Stimulated activated CD4-positive, alpha-beta T cell treated with anti-CD3 and anti-CD28 coated beads, Interleukin-1b, Interleukin-23, amount 100 ng/mL, for 1 hour (primary cell): ENCODE results near the gene ST7.

Experiments
- DNase-seq, 2 donors: peaks; one replicate each; pipeline ENCODE4 v3.0.0-alpha.2; 2020; ENCODE audit warnings: low read depth in 2 of 2

Gene ST7

DNA sequence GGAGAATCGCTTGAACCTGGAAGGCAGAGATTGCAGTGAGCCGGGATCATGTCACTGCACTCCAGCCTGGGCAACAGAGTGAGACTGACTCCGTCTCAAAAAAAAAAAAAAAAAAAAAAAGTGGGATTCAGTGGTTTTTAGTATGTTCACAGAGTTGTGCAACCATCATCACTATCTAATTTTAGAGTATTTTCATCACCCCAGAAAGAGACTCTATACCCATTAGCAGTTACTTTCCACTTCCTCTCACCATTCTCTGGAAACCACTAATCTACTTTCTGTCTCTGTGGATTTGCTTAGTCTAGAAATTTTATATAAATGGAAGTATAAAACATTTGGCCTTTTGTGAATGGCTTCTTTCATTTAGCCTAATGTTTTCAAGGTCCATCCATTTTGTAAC lies 113.4 kb downstream of the ST7 start:
- DNase-seq: no peak

DNA sequence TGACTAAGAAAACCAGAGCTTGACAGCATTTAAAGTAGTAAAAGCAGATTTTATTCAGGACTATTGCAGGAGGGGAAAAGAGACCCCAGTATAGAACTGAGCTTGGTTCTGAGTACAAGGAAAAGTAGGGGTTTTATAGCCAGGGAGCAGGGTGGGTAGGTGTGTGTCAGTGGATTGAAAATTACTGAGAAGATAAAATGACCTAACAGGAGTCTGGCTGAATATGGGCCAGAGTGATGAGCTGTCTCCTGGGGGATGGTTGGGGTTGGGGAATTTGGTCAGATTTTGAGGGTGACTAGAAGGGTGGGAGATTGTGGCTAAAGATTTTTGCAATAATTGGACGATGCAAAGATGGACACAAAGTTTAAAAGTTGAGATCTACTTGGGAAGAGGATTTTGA lies 114.0 kb downstream of the ST7 start:
- DNase-seq: no peak

DNA sequence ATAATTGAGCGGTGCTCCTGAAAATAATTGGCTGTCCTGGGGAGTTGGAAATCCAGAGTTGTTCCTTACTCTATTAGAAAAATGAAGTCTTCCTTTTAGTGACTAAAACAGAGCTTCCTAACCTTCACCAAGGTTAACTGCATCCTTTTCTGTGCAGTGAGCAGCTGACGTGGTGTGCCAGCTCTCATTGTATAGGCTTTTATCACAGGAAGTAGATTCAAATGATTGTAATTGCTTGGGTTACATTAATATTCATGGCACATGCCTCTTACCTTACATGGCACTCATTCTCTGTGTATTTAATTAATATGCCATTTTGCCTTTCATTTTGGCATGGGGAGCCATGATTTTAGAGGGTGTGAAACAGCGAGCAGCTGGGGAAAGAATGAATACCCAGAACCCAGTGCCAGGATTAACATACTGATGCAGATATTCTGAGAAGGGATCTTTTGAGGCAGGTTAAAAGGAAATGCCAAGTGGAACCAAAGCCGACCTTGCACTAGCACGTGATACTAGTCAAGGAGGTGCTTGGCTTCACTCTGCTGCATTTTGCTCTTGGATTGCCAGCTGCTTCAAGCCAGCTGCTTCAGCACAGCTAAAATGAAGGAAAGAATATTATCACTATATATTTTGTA lies 115.3 kb downstream of the ST7 start:
- DNase-seq: no peak

DNA sequence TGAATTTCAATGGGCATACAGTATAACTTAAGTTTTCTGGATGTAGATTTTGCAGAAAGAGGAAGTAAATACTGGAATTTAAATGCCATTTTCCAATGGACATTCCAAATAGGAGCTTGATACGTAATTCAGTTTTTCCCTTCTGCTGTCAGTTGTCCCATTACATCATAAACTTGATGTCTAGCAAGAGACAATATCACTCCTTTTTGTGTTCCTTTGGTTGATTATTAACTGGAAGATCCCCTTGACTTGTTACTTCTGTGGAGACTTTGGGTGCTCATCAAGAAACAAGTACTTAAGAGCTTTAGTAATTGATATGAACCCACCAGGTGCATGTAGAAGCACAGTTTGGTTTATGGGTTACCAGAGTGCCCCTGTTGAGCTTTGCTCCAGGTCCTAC lies 116.1 kb downstream of the ST7 start:
- DNase-seq: no peak

DNA sequence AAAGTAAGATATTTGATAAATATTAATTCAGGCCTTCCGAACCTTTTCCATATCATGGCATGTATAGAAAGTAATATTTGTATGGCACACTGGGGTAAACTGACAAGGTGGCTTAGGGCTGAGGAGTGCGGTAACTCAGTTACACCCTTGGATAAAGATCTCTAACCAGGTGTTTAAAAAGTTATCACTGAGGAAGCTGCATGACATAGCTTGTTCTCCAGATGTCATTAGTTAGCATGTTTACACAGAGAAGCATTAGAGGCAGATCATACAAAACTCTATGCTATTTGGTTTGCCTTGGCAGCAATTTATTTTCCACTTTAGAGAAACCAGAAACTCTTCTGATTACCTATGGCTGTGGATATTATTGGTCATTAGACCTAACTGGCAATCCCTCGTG lies 118.2 kb downstream of the ST7 start:
- DNase-seq: no peak

DNA sequence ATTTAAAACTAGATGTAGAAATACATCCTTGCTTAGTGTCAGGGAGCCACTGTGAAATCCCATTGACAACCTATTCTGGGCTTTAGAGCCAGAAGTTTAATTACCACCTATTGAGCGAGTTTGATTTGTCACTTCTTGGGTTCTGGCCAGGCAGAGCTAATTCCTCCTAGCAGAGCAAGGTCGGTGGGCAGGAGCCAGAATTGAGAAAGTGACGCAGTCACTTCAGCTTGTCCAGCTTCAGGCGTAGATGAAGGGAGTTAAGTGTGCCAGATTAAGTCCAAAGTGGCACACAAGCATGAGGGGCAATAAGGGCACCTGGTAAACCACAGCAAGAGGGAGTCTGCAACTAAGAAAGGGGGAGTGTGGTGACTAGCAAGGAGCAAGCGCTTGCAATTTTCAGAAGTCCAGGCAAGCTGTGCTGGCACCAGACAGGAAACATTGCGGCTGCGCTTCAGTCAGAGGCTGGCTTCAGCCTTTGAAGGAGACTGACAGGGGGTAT lies 119.4 kb downstream of the ST7 start:
- no peak for DNase-seq

DNA sequence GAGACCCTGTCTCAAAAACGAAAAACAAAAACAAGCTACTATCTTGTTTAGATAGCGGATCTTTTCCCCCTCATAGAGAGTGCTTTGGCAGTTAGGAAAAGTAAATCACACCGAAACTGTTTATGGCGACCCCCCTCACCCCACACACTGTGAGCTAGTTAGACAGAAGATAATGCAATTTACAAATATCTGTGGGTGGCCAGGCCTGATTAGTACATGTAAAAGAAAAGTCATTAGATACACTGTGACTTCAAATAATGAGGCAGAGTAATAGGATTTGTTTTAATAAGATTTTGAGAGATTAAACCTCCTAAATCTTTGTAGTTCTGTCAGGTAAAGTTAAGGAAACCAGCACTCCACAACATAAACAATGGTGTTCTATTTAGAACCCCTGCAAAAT lies 121.1 kb downstream of the ST7 start:
- no peak for DNase-seq

DNA sequence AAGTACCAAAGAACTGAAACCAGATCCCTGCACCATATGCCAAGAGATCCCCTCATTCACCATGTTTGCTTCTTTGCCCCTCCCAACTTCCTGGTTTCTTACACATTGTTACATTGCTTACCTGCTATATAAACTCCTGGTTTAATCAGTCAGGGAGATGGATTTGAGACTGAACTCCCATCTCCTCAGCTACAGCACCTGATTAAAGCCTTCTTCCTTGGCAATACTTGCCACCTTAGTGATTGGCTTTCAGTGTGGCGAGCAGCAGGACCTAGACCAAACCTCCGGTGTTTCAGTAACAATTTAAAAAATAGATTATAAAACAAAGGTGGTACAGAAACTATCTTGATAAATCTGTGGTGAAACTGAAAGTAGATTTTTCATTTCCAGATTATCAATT lies 122.6 kb downstream of the ST7 start:
- DNase-seq: no peak

DNA sequence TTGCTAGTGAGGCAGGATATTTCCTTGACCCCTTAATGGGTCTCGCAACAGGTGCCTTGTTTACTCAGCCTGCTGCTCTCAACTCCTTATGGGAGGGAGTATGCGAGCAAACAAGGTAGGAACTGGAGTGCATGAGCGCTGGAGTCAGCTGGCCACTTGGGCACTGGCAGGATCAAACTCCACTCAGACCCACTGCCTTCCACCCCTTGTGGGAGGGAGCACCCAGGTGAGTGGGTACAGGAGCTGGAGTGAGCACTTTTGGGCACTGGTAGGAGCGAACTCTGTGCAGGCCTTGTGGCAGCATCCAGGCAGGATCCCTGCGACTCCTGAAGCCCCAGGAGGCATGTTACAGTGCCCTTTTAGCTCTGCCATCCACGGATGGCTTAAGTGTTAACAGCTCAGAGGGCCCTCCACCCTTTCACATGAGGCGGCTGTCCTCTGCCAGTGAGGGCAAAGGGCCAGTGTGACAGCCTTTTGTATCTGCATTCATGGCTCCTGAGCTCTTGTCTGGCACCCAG lies 123.2 kb downstream of the ST7 start:
- DNase-seq: no peak

DNA sequence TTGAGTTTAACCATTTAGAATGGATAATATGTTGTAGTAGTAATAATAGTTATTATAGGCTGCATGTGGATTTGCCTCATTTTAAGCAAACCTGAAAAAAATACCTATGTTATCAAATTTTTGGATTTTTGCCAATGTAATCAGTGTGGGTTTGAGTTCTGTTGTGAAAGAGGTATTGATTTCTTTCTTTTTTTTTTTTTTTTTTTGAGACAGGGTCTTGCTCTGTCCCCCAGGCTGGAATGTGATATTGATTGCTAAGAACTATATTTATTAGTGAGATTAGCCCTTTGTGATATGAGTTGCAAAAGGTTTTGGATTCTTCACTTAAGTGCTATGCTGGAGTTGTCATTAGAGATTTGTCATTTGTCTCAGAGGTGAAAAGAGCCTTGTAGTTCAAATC lies 124.4 kb downstream of the ST7 start:
- no peak for DNase-seq

DNA sequence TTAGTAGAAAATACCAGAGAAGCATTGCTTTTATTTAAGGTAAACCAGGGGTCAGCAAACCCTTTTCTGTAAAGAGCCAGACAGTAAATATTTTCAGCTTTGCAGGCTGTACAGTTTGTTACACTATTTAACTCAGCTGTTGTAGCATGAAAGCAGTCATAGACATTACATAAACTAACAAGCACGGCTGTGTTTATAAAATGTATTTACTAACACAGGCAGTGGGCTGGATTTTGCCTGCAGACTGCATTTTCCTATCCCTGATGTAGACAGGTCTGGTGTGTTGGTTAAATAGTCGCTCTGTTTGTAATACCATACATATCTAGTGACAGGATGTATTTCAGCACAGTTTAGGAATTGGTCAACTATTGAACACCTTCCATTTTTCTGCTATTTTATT lies 129.3 kb downstream of the ST7 start:
- DNase-seq: no peak

DNA sequence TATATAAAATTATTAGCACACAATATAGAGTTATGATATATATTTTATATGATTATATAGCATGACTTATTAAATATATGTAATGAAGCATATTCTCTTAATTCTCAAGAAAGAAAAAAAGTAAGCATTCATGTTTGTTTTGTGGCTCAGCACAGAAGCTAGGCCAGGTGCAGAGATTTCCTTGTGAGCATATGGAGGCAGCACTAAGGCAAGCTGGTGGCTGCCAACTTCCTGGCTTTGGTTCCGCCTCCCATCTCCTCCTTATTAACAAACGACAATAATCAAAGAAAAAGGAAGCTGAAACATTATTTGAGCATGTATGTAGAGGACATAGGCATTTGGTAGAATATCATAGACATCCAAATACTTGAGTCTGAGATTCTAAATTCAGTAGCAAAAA lies 130.3 kb downstream of the ST7 start:
- DNase-seq: no peak

DNA sequence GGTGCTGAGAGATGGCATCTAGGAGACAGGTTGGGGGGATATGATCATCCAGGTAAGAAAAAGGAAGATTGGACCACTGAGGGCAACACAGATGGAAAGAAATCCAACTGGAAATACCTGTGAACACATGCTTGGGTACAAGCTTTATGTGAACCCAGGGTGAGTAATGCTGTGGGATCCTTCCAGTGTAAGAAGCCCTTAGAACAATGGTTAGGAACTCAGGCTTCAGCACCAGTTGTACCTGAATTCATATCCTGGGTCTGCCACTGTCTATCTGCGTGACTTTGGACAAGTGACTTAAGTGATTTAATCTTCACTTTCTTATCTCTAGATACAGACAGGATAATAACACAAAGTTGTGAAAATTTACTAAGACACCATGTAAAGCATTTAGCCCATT lies 131.0 kb downstream of the ST7 start:
- DNase-seq: no peak

DNA sequence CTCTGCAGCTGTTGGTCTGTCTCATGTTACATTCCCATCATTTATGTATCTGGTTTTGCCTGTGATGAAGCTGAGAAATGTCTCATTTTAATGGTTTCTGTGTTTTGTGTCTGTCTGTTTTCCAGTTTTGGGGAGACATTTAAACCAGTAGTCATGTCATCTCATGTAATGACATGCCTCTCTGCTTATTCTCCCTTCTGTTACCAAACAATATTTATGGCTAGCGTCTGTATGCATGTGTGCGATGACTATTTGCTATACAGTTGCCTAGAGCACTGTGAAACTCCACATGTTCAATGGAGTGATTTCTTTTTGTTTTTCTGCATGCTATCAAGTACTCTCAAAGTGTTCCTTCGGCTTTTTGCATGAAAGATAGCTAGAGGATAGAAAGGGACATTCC lies 132.0 kb downstream of the ST7 start:
- no peak for DNase-seq

DNA sequence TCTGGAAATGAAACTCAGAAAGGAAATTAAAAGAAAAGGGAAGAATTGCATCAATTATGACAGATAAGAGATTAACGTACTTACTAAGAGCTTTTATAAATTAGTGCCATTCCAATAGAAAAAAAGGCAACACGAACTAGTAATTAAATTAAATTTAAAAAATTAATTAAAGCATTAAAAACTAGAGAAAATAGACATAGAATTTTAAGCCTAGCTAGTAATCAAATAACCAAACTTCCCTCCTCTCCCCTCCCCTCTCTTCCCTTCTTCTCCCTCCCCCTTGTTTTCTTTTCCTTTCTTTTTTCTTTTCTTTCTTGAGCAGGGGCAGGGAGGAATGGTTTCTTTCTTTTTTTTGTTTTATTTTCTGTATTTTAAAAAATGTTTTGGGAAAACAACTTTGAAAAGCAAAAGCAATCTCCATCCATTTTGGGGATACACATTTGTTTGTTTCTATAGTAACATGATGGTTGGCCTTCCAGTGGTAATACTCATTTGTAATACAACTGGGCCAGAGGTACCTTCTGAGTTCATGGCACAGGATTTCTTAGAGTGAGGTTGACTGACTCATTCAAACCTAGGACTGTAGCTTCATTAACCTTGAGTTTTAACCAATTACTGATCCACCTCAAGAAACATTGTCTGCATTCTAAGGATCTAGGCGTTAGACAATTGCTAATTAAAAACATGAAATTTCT lies 132.6 kb downstream of the ST7 start:
- DNase-seq: no peak

DNA sequence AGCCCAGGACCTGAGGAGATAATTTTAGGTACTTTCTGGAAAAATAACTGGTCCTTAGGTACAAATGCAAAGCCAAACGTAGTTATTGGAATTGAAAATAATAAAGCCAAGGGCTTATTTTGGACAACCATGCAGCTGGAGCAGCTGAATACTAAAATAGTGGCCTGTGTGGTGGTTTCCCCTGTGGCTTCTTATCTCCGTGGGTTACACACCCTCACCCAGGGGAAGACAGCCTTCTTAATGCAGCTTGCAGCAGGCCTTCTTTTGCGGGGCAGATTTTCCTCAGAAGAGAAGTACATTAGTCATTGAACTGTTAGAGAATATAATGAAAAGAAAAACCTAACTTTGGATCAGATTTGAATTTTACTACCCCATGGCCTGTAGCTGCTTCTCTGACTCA lies 133.5 kb downstream of the ST7 start:
- DNase-seq: no peak

DNA sequence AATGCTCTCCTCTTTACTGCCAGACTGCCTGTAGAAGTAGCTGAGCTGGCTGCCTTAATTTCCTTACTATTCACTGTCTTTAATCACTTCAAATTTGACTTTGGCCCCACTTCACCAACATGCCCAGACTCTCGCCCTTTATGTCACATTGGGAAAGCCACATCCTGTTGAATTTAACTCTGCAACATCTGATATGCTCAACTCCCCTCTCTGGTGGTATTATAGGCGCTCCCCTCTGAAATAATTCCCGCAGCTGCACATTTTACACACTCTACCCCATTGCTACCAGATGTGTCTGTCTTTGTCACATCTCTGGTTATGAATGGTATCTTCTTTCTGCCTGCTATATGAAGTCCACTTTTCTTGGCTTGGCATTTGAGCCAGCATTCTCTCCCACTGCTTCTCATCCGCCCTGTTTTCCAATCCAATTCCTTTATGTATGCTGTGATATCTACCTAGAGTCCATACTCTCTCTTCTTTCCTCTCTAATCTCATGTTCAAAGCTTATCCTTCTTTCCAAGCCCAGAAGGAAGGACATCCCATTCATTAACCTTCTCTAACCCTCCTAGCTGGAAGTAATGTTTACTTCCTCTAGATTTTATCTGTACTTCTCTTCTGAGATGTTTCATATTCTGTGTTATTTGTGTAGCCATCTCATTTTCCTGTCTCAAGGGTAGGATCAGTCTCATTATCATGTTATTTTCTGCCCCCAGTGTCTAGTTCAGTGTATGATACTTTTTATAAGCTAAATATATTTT lies 134.5 kb downstream of the ST7 start:
- DNase-seq: no peak

DNA sequence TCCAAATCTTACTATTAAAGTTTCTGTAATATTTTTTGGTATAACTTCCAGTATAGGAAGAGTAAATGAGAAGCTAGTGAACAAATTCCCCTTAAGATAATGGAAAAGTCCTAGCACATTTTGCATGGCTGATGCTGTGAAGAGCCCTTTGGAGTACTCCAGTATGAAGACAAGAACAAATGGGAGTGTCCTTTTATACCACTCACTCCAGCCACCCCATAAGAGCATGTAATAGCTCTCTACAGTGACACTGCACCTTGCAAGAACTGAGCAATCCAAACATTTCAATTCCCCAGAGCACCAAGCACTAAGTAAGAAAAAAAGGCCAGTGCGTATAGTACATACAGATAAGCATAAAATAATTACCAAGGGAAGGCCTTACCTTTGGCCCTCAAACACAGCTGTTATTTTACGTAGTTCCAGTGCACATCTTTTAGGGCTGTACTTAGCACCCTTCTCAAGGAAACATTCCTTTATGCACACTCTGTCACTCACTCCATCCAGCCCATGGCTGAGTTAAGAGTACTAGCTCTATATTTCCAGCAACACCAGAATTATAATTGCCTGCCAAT lies 135.4 kb downstream of the ST7 start:
- no peak for DNase-seq

DNA sequence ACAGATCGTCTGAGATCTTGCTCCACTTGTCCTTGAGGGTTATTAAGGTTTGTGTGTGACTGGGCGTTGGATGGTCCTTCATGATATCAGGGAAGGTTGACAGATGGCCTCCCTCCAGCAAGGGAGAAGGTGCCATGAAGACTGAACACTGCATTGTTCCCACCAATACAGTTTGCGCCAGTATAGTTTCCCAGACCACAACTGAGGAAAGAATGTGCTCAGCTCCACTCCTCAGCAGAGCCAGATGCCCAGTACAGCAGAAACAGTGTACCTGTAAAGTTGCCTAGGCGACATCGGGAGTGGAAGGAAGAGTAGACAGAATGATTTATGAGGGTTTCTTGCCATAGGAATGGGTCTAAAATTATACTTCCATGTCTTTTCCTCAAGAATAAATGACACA lies 137.5 kb downstream of the ST7 start:
- DNase-seq: no peak

DNA sequence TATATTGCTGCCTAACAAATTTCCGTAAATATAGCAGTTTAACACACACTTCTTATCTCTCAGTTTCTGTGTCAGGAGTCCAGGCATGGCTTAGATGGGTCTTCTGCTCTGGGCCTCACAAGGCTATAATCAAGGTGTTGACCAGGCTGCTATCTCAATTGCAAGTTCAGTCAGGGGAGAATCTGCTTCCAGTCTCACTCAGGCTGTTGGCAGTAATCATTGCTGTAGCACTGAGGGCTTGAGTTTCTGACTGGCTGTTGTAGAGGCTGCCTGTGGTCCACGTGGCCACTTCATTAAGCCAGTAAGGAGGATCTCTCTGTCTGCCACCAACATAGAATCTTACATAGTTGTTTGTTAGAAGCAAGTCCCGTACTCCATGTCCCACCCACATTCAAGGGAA lies 138.4 kb downstream of the ST7 start:
- DNase-seq: no peak

DNA sequence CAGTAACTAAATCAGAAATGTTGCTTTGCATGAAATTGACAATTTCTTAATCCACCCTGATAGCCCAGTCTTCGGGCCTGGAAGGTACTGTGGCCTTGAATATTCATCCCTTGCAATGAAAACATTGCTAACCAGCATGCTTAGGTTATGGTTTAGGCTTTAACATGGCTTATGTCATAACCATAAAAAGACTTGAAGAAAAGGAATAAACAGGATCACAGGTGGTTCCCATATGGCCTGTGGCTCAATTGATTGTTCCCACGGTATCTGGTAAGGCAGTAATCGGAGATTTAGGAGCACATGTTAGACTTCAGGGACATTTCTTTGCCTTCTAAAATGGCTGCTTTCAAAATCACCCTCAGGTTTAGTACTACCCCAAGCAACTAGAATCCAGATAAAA lies 139.5 kb downstream of the ST7 start:
- DNase-seq: no peak

DNA sequence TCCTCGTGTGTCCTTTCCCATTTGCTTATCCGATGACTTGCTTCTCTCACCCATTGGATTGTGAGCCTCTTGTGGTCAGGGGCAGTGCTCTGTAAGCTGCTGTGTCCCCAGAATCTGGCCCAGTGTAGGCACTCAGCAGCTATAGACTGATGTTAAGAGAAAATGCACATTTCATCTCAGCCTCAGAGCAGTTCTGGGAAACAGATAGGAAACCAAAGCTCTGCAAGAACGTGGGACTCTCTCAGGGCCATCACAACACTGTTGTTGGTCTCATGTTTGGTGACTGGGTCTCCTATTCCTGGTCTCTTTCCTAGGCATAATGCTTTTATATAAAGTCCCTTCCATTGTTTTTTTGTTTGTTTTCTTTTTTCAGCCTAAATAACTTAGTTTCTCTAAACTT lies 141.2 kb downstream of the ST7 start:
- DNase-seq: no peak

DNA sequence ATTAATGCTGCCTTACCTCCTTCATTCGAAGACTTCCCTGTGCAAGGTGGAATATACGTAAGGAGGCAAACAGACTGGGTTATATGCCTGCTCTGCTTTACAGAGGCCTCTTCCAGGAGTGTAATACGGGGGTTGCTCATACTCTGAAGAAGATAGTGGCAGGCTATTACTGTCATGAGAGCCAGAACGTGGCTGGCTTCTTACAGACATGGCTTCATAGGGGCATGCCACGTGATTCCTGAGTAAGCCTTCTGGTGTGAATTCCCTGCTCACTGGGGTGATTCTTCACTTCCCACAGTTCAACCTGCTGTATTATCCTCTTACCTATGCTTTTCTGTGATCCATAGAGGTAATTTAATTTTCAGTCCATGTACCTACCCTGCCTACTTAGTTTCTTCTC lies 141.8 kb downstream of the ST7 start:
- no peak for DNase-seq
